Stimulated activated CD4-positive, alpha-beta T cell treated with anti-CD3 and anti-CD28 coated beads, Interleukin-2, amount 100 ng/mL, for 4 hours (primary cell): ENCODE results near the gene ZNF3.
A peak's percentile ranks its signal among the peaks of the same experiment; 100 is the strongest.

ENCODE experiments used
- DNase-seq: peaks from one replicate; pipeline ENCODE4 v3.0.0-alpha.2; 2020; ENCODE audit warnings: low read depth

The ZNF3 gene

GRCh38 chr7:100051611-100052010 is 29.9 kb downstream of the ZNF3 start:
- no peak for DNase-seq

- peak; percentile 75 for DNase-seq
Observed at GRCh38 chr7:100049441-100050291, 31.9 kb downstream of the ZNF3 start, which contains the start of gene ZSCAN21. TSS of gene ZSCAN21 (plus strand) at chr7:100049774. CDS start at chr7:100057007, 7,233 bp downstream.

GRCh38 chr7:100048680-100049079 is 32.8 kb downstream of the ZNF3 start:
- DNase-seq = no peak

GRCh38 chr7:100044718-100045117 is 36.8 kb downstream of the ZNF3 start:
- DNase-seq = no peak

GRCh38 chr7:100040575-100040974 is 40.9 kb downstream of the ZNF3 start:
- no peak for DNase-seq

GRCh38 chr7:100038326-100038725 is 43.2 kb downstream of the ZNF3 start:
- no peak for DNase-seq

- DNase-seq = no peak
Observed at GRCh38 chr7:100035876-100036275, 45.6 kb downstream of the ZNF3 start.

GRCh38 chr7:100034871-100035510 is 46.5 kb downstream of the ZNF3 start:
- no peak for DNase-seq

GRCh38 chr7:100033526-100033925 is 48.0 kb downstream of the ZNF3 start:
- DNase-seq = no peak

GRCh38 chr7:100029596-100029995 is 51.9 kb downstream of the ZNF3 start:
- DNase-seq = no peak

GRCh38 chr7:100027197-100027596 is 54.3 kb downstream of the ZNF3 start:
- no peak for DNase-seq

GRCh38 chr7:100024020-100024619 is 57.4 kb downstream of the ZNF3 start:
- DNase-seq = no peak

- no peak for DNase-seq
Observed at GRCh38 chr7:100023526-100023925, 58.0 kb downstream of the ZNF3 start.

GRCh38 chr7:100022621-100023020 is 58.9 kb downstream of the ZNF3 start:
- DNase-seq = no peak

GRCh38 chr7:100021297-100021696 is 60.2 kb downstream of the ZNF3 start:
- DNase-seq = no peak
